Endothelial cell of umbilical vein (primary cell): ENCODE results near the gene DIO3. TPM values are rescaled to one million over a fixed set of nuclear protein-coding genes. Genes with fewer than 3 reads are reported as not detected.

Experiments used
- BruUV-seq: library from RNA; stranded (reverse); fragments of 400-500 nt; replicated peaks from 2 replicates; lab custom pipeline; 2021; lab: Mats Ljungman, UMichigan
- CTCF ChIA-PET: fragments of 300-600, 350-600 bp; sonication (Branson Sonifier 250); formaldehyde crosslinking; loops from one replicate; lab custom pipeline; 2021; ENCODE audit warnings: antibody characterized with exemption, inconsistent platforms; lab: Charles Lee
- POLR2A ChIA-PET: fragments of 300-600, 350-600 bp; sonication (Branson Sonifier 250); formaldehyde crosslinking; loops from one replicate; lab custom pipeline; 2021; ENCODE audit warnings: antibody characterized with exemption, inconsistent platforms; lab: Charles Lee
- DNase-seq: peaks from one replicate; pipeline ENCODE4 v3.0.0-alpha.2; 2011; ENCODE audit warnings: low read depth, low spot score
- FAIRE-seq: peaks from 2 replicates; lab custom pipeline; 2011; peaks lifted over from hg19 to GRCh38; lab: Jason Lieb, UNC
- H2AFZ ChIP-seq: 2 replicates; pipeline ENCODE4 v1.6.0; 2012; ENCODE audit warnings: low read depth, low read length, control low read depth, inconsistent platforms
- H3K27ac ChIP-seq: 2 replicates; pipeline ENCODE4 v1.5.1; 2011; ENCODE audit warnings: low read depth, mild to moderate bottlenecking, control low read depth, low read length, moderate library complexity; ENCODE audit not compliant: insufficient read depth
- H3K27me3 ChIP-seq, 2 experiments: 2 replicates each; pipeline versions ENCODE4 v1.6.0 to v1.6.1; 2011; ENCODE audit warnings: low read length in 2 of 2, mixed read lengths in 1 of 2; ENCODE audit not compliant: control insufficient read depth in 2 of 2, insufficient read depth in 2 of 2
- H3K36me3 ChIP-seq, 2 experiments: 2 replicates in 1 of 2; 3 replicates in 1 of 2; pipeline ENCODE4 v1.5.1; 2011; ENCODE audit warnings: low read length in 2 of 2, mild to moderate bottlenecking in 1 of 2, moderate library complexity in 1 of 2; ENCODE audit not compliant: control insufficient read depth in 2 of 2, insufficient read depth in 2 of 2; ENCODE audit errors: extremely low read depth in 1 of 2
- H3K4me1 ChIP-seq: 3 replicates; pipeline ENCODE4 v1.5.1; 2011; ENCODE audit warnings: mild to moderate bottlenecking, low read length; ENCODE audit not compliant: control insufficient read depth, insufficient read depth; ENCODE audit errors: extremely low read depth
- H3K4me2 ChIP-seq: 2 replicates; pipeline ENCODE4 v1.6.1; 2011; ENCODE audit warnings: low read length, control low read depth, mixed read lengths; ENCODE audit not compliant: insufficient read depth
- H3K4me3 ChIP-seq, 3 experiments: fragments of 200-600 bp in 1 of 3; sonication (generic), shearing (Covaris generic) in 1 of 3; replicated peaks in 1 of 3; 2 replicates each; pipeline ENCODE4 v1.5.1; 2011 to 2016; ENCODE audit warnings: control low read depth in 3 of 3, low read length in 3 of 3, mild to moderate bottlenecking in 2 of 3, inconsistent platforms in 1 of 3, low read depth in 1 of 3, moderate library complexity in 1 of 3; ENCODE audit not compliant: insufficient read depth in 1 of 3
- H3K79me2 ChIP-seq: 2 replicates; pipeline ENCODE4 v1.6.0; 2012; ENCODE audit warnings: low read length, inconsistent platforms; ENCODE audit not compliant: control insufficient read depth, insufficient read depth
- H3K9ac ChIP-seq: replicated peaks from 2 replicates; pipeline ENCODE3; 2011; ENCODE audit warnings: low read length, control low read depth; ENCODE audit not compliant: insufficient read depth; ENCODE audit errors: extremely low read depth
- H3K9me1 ChIP-seq: replicated peaks from 3 replicates; pipeline ENCODE4 v1.6.0; 2011; ENCODE audit warnings: mild to moderate bottlenecking, low read length; ENCODE audit not compliant: control insufficient read depth, insufficient read depth; ENCODE audit errors: extremely low read depth
- H3K9me3 ChIP-seq: replicated peaks from 2 replicates; pipeline ENCODE4 v1.5.1; 2012; ENCODE audit warnings: low read length, inconsistent platforms; ENCODE audit not compliant: control insufficient read depth, insufficient read depth
- H4K20me1 ChIP-seq: replicated peaks from 2 replicates; pipeline ENCODE3; 2011; ENCODE audit warnings: mild to moderate bottlenecking, low read length; ENCODE audit not compliant: control insufficient read depth, insufficient read depth; ENCODE audit errors: extremely low read depth
- CTCF ChIP-seq, 2 donors: IDR thresholded peaks; 1 replicate in 1 of 2; 2 replicates in 1 of 2; pipeline ENCODE4 v1.5.1; 2011; ENCODE audit warnings: low read length in 2 of 2, mild to moderate bottlenecking in 2 of 2, moderate library complexity in 2 of 2, control low read depth in 1 of 2, inconsistent platforms in 1 of 2, low read depth in 1 of 2; ENCODE audit not compliant: insufficient read depth in 1 of 2; ENCODE audit errors: extremely low read depth in 1 of 2
- EZH2 ChIP-seq: IDR thresholded peaks from 2 replicates; pipeline ENCODE4 v1.6.1; 2012; ENCODE audit warnings: borderline replicate concordance, low read depth, mild to moderate bottlenecking, moderate library complexity, low read length, inconsistent platforms; ENCODE audit not compliant: severe bottlenecking
- FOS ChIP-seq: IDR thresholded peaks from 2 replicates; pipeline ENCODE4 v1.6.1; 2011; ENCODE audit warnings: mild to moderate bottlenecking, low read length, moderate library complexity, borderline replicate concordance; ENCODE audit not compliant: insufficient read depth
- GATA2 ChIP-seq: IDR thresholded peaks from 2 replicates; pipeline ENCODE4 v1.7.0; 2011; ENCODE audit warnings: low read depth, mild to moderate bottlenecking, moderate library complexity, mixed read lengths, low read length; ENCODE audit not compliant: insufficient read length, insufficient read depth
- JUN ChIP-seq: IDR thresholded peaks from 2 replicates; pipeline ENCODE4 v1.6.1; 2011; ENCODE audit warnings: borderline replicate concordance, low read depth; ENCODE audit not compliant: insufficient read length, insufficient read depth
- MAX ChIP-seq: IDR thresholded peaks from 2 replicates; pipeline ENCODE4 v1.6.1; 2011; ENCODE audit not compliant: insufficient read depth, insufficient read length
- MYC ChIP-seq: IDR thresholded peaks from one replicate; pipeline ENCODE4 v1.6.1; 2011; ENCODE audit warnings: mild to moderate bottlenecking, low read depth, low read length
- POLR2A ChIP-seq: IDR thresholded peaks from 2 replicates; pipeline ENCODE4 v1.6.1; 2012; ENCODE audit warnings: low read depth, mild to moderate bottlenecking, control low read depth, low read length
- POLR2AphosphoS5 ChIP-seq: IDR thresholded peaks from 2 replicates; pipeline ENCODE4 v1.6.1; 2012; ENCODE audit warnings: low read depth, mild to moderate bottlenecking, control low read depth, low read length, moderate library complexity; ENCODE audit not compliant: insufficient read depth
- dilution Hi-C: fragments of 300-500 bp; cut with MboI; formaldehyde crosslinking; loops from one replicate; pipeline ENCODE4 v1.15.0; 2019; ENCODE audit warnings: low sequenced_read_pairs; ENCODE audit not compliant: extremely low pct_ligation_motif_present
- intact Hi-C: fragments of 100-400 bp; cut with micrococcal nuclease; formaldehyde crosslinking; loops from one replicate; pipeline ENCODE4 v1.10.0; 2022
- polyA plus RNA-seq, 4 experiments: library from polyadenylated mRNA; depleted of rRNA in 3 of 4; stranded (reverse) in 3 of 4; unstranded in 1 of 4; fragments of >200 nt; gene quantifications; 2 replicates each; pipeline versions ENCODE4 v1.2.1 to v1.2.3, GENCODE V29; 2011 to 2012; ENCODE audit warnings: missing spikeins in 1 of 4
- total RNA-seq: library from RNA; stranded (reverse); gene quantifications from 2 replicates; pipeline ENCODE4 v1.2.3, GENCODE V29; 2021

DIO3 gene
- total and polyA plus RNA-seq, 2 donors (not counting 3 experiments of a cell fraction or from before 2014, with no cell fraction given): not detected

GRCh38 chr14:101582294-101582693 is 21.0 kb downstream of the DIO3 start:
- no peaks in the 10 kb centered on the region for H3K9me1 ChIP-seq
- H3K4me3 ChIP-seq: no peak overlapping the region
- no peak overlapping the region for H3K4me2 ChIP-seq
- H2AFZ ChIP-seq: no peak overlapping the region
- dilution Hi-C loops: no loop called here
- no peak overlapping the region for H3K27ac ChIP-seq
- DNase-seq: no peak
- H3K9ac ChIP-seq: no peak overlapping the region
- no peaks in the 10 kb centered on the region for H3K4me1 ChIP-seq
- ChIA-PET POLR2A (no interaction called here), CTCF (interaction anchor here (0.6 kb wide), 1 partner anchor 249 kb away, joined by 4 read pairs; no protein-coding TSS in a partner anchor)
- no peaks in the 10 kb centered on the region for H3K27me3 ChIP-seq
- no peaks in the 10 kb centered on the region for H3K79me2 ChIP-seq
- TF ChIP-seq GATA2 (no peak), FOS (no peak), POLR2AphosphoS5 (no peak), MAX (no peak), POLR2A (no peak), CTCF (IDR thresholded peaks at IDR 0.05; ENCODE audit: extremely low read depth in 1 of 2, insufficient read depth in 1 of 2, low read depth in 1 of 2, low read length in 2 of 2) (no peak), MYC (no peak), JUN (no peak), EZH2 (no peak)
- intact Hi-C loops: no loop called here
- no peak for FAIRE-seq
- H4K20me1 ChIP-seq: no peaks in the 10 kb centered on the region
- no peaks in the 10 kb centered on the region for H3K36me3 ChIP-seq
- H3K9me3 ChIP-seq: no peaks in the 10 kb centered on the region
- BruUV-seq: no TSS peak
